Measurements from ENCODE around the gene KLF7.

KLF7 gene

GRCh38 chr2:207142461-207142860 lies 23.3 kb downstream of the KLF7 start:
- Mint-ChIP-seq H3K36me3 (ENCODE audit: low read depth) (peaks cover 23% of the 10 kb centered on the region), H3K27me3 (ENCODE audit: low read depth) (no peaks in the 10 kb centered on the region), H3K4me3 (peak overlapping the region in 1 of 3 experiments; percentile 18), H3K9me3 (no peaks in the 10 kb centered on the region), H3K27ac (peak overlapping the region; percentile 77 to 92 (median 89)), H3K4me1 (peaks cover 62% of the 10 kb centered on the region)
- TF ChIP-seq CTCF (IDR thresholded peaks at IDR 0.05; ENCODE audit: unreplicated experiment in 3 of 3): no peak

DNA sequence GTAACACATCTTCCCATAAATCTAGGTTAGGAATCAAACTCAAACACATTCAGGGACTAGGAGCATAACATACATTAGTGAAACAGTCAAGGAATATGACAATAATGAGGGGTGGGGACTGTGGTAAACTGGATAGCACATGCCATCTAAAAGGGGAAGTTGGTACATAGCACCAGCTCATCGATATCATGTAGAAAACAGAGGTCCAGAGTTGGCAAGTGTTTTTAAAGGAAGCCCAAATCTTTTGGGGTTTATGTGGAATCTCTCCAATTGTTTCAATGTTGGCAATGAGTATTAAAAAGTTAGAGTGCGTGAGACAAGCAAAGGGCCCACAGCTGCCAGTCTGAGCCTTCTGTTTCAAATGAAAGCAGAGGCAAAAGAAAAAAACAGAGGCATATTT lies 24.4 kb downstream of the KLF7 start:
- Mint-ChIP-seq H3K4me1 (peaks cover 61% of the 10 kb centered on the region), H3K36me3 (ENCODE audit: low read depth) (peaks cover 17% of the 10 kb centered on the region), H3K27me3 (ENCODE audit: low read depth) (no peaks in the 10 kb centered on the region), H3K27ac (peak overlapping the region; percentile 12 to 77 (median 75)), H3K4me3 (no peak overlapping the region), H3K9me3 (no peaks in the 10 kb centered on the region)
- TF ChIP-seq CTCF (IDR thresholded peaks at IDR 0.05; ENCODE audit: unreplicated experiment in 3 of 3): no peak

DNA sequence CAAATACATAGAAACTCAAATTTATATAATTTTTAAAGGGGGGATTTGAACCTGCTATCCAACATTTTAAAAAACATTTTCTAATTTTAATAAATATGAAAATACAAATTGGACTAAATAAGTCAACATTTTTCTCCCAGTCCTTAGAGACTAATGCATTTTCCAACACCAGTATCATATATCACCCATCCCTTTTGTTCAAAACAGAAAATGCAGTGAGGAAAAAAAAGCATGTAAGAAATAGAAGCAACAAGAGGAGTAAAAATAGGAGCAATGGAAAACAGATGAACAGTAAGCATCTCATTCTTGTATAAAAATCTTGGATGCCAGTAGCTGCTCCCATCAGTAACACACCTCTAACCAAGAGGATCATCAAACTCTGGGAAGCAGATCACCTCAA lies 25.5 kb downstream of the KLF7 start:
- Mint-ChIP-seq H3K4me1 (peaks cover 72% of the 10 kb centered on the region), H3K36me3 (ENCODE audit: low read depth) (peaks cover 12% of the 10 kb centered on the region), H3K4me3 (no peak overlapping the region), H3K27me3 (ENCODE audit: low read depth) (no peaks in the 10 kb centered on the region), H3K27ac (peak overlapping the region in 2 of 3 experiments; percentile 52 to 80), H3K9me3 (no peaks in the 10 kb centered on the region)
- TF ChIP-seq CTCF (IDR thresholded peaks at IDR 0.05; ENCODE audit: unreplicated experiment in 3 of 3): no peak

DNA sequence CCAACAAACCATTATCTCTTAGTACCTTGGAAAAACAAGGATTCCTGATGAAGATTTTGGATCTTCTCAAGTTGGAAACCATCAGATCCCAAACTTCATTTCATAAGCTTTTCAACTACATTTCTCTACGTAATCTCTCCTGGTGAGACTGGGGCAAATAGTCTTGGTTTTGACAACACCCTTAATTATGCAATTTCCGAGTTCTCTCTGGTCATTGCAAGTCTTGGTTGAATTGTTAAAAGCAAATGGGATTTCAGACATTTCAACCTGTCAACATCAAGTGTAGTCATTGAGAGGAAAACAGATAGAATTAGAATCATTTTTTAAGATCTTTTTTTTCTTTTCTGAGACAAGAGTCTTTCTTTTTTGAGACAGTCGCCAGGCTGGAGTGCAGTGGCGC lies 26.2 kb downstream of the KLF7 start:
- peak overlapping the region in 2 of 3 experiments; percentile 37 to 91 for H3K27ac Mint-ChIP-seq
- TF ChIP-seq CTCF (IDR thresholded peaks at IDR 0.05; ENCODE audit: unreplicated experiment in 3 of 3): no peak
- H3K36me3 Mint-ChIP-seq (ENCODE audit: low read depth): peaks cover 10% of the 10 kb centered on the region
- H3K4me1 Mint-ChIP-seq: peaks cover 69% of the 10 kb centered on the region
- H3K27me3 Mint-ChIP-seq (ENCODE audit: low read depth): no peaks in the 10 kb centered on the region
- no peaks in the 10 kb centered on the region for H3K9me3 Mint-ChIP-seq
- H3K4me3 Mint-ChIP-seq: no peak overlapping the region

- Mint-ChIP-seq H3K27me3 (ENCODE audit: low read depth) (no peaks in the 10 kb centered on the region), H3K36me3 (ENCODE audit: low read depth) (peaks cover 7% of the 10 kb centered on the region), H3K4me1 (peaks cover 69% of the 10 kb centered on the region), H3K9me3 (no peaks in the 10 kb centered on the region), H3K4me3 (no peak overlapping the region), H3K27ac (peak overlapping the region; percentile 85 to 91 (median 89))
- no peak for TF ChIP-seq CTCF (IDR thresholded peaks at IDR 0.05; ENCODE audit: unreplicated experiment in 3 of 3)
Measured at GRCh38 chr2:207138627-207139297, 27.0 kb downstream of the KLF7 start.
